Suprapubic skin (tissue), 4 donors: ENCODE results near the gene ZSCAN23. TPM values are rescaled to one million over a fixed set of nuclear protein-coding genes. Genes with fewer than 3 reads are reported as not detected.

ENCODE experiments used
- DNase-seq, 2 donors: peaks; one replicate each; pipeline ENCODE4 v3.0.0-alpha.2; 2019; ENCODE audit warnings: low spot score in 2 of 2
- H3K27ac ChIP-seq: fragments of 200-600 bp; sonication (generic); one replicate; pipeline ENCODE4 v1.5.1; 2019
- H3K27me3 ChIP-seq: fragments of 200-600 bp; sonication (generic); one replicate; pipeline ENCODE4 v1.5.1; 2019
- H3K36me3 ChIP-seq: fragments of 200-600 bp; sonication (generic); one replicate; pipeline ENCODE4 v1.5.1; 2019
- H3K4me1 ChIP-seq: fragments of 200-600 bp; sonication (generic); one replicate; pipeline ENCODE4 v1.5.1; 2019
- H3K4me3 ChIP-seq: fragments of 200-600 bp; sonication (generic); one replicate; pipeline ENCODE4 v1.5.1; 2019; ENCODE audit warnings: mild to moderate bottlenecking
- H3K9me3 ChIP-seq: fragments of 200-600 bp; sonication (generic); one replicate; pipeline ENCODE4 v1.5.1; 2019
- CTCF ChIP-seq, 2 donors: fragments of 200-600 bp in 1 of 2; fragments of 450-650 bp in 1 of 2; sonication (generic) in 1 of 2; IDR thresholded peaks; one replicate each; pipeline ENCODE4 v1.5.1; 2016 to 2019; ENCODE audit warnings: antibody characterized with exemption in 2 of 2, mild to moderate bottlenecking in 1 of 2, moderate library complexity in 1 of 2
- EP300 ChIP-seq: sonication (generic); formaldehyde crosslinking; IDR thresholded peaks from one replicate; pipeline ENCODE4 v1.6.1; 2017; ENCODE audit warnings: antibody characterized with exemption
- POLR2A ChIP-seq, 2 donors: fragments of 450-650 bp; IDR thresholded peaks; one replicate each; pipeline ENCODE4 v1.6.1; 2017; ENCODE audit warnings: antibody characterized with exemption in 2 of 2, mild to moderate bottlenecking in 2 of 2, moderate library complexity in 2 of 2
- POLR2AphosphoS5 ChIP-seq, 3 donors: sonication (generic); formaldehyde crosslinking; IDR thresholded peaks; one replicate each; pipeline ENCODE4 v1.6.1; 2017; ENCODE audit warnings: antibody characterized with exemption in 3 of 3
- WGBS: methylation state at CpG from one replicate; pipeline ENCODE4 v1.1.5; 2018; 5-methylcytosine and 5-hydroxymethylcytosine counted together
- total RNA-seq, 4 donors: library from RNA; depleted of rRNA; stranded (reverse); fragments of >200 nt; gene quantifications; one replicate each; pipeline ENCODE4 v1.1.0, GENCODE V29; 2016

Gene ZSCAN23
- total RNA-seq, 4 donors from 2014 or later: 0.68 to 5.9 (median 4.8) TPM; not detected in 1

GRCh38 chr6:28383235-28384142, 59.8 kb downstream of the ZSCAN23 start:
- Histone ChIP-seq H3K36me3 (peaks cover 25% of the 10 kb centered on the region), H3K4me1 (peaks cover 13% of the 10 kb centered on the region), H3K9me3 (peaks cover 5% of the 10 kb centered on the region), H3K27me3 (no peaks in the 10 kb centered on the region), H3K27ac (peak overlapping the region; percentile 42), H3K4me3 (peak overlapping the region; percentile 48)
- no peak for TF ChIP-seq POLR2AphosphoS5 (IDR thresholded peaks at IDR 0.05)
- TF ChIP-seq CTCF (IDR thresholded peaks at IDR 0.05): no peak
- TF ChIP-seq POLR2A (IDR thresholded peaks at IDR 0.05): no peak
- TF ChIP-seq EP300: no peak
- DNase-seq: peak; percentile 79 to 90
- 28% methylated on average over 30 of the region's 31 CpGs for WGBS

Other genes starting within 250 kb of the ZSCAN23 start
- 10 to 100 TPM in 1 of 4 donors, 1 to 10 TPM in 3; 3.6 to 12.5 (median 7.6) TPM for gene ZSCAN9, start 218.2 kb downstream of the ZSCAN23 start, total RNA-seq
- gene ZKSCAN4, start 191.2 kb downstream of the ZSCAN23 start, total RNA-seq: 1 to 10 TPM; 1.2 to 5.0 (median 3.0) TPM
- under 1 TPM in 2 of 4 donors, not detected in 2; 0.47 to 0.78 TPM for gene NKAPL, start 184.2 kb downstream of the ZSCAN23 start, total RNA-seq
- 10 to 100 TPM in 2 of 4 donors, 1 to 10 TPM in 2; 4.9 to 23.3 (median 11.4) TPM for gene ZSCAN26, start 176.3 kb downstream of the ZSCAN23 start, total RNA-seq
- 1 to 10 TPM in 2 of 4 donors, under 1 TPM in 2; 0.64 to 2.3 (median 1.2) TPM for gene PGBD1, start 161.9 kb downstream of the ZSCAN23 start, total RNA-seq
- 10 to 100 TPM in 3 of 4 donors, 1 to 10 TPM in 1; 2.8 to 11.3 (median 10.7) TPM for gene ZSCAN31, start 107.3 kb downstream of the ZSCAN23 start, total RNA-seq
- 1 to 10 TPM; 3.1 to 6.0 (median 4.5) TPM for gene ZKSCAN3, start 93.5 kb downstream of the ZSCAN23 start, total RNA-seq
- gene ZSCAN12, start 43.7 kb downstream of the ZSCAN23 start, total RNA-seq: 1 to 10 TPM; 1.2 to 3.2 (median 2.3) TPM
- not detected for gene GPX6, start 72.3 kb upstream of the ZSCAN23 start, total RNA-seq
- not detected for gene GPX5, start 82.4 kb upstream of the ZSCAN23 start, total RNA-seq